Ishikawa (cell line): ENCODE measurements around the gene TLE1.

Source experiments
- CEBPB ChIP-seq: IDR thresholded peaks from 2 replicates; pipeline ENCODE4 v1.6.1; 2012
- CREB1 ChIP-seq: IDR thresholded peaks from 2 replicates; pipeline ENCODE4 v1.6.1; 2012; ENCODE audit warnings: low read depth
- EP300 ChIP-seq: IDR thresholded peaks from 2 replicates; pipeline ENCODE4 v1.6.1; 2012; ENCODE audit warnings: borderline replicate concordance
- FOXM1 ChIP-seq: IDR thresholded peaks from 2 replicates; pipeline ENCODE4 v1.6.1; 2012; ENCODE audit warnings: low read depth, borderline replicate concordance
- NFIC ChIP-seq: IDR thresholded peaks from 2 replicates; pipeline ENCODE4 v1.6.1; 2012
- RAD21 ChIP-seq: IDR thresholded peaks from 2 replicates; pipeline ENCODE4 v1.6.1; 2012; ENCODE audit warnings: low read depth
- TAF1 ChIP-seq: IDR thresholded peaks from 2 replicates; pipeline ENCODE4 v1.6.1; 2012; ENCODE audit warnings: low read depth, mild to moderate bottlenecking
- TCF12 ChIP-seq: IDR thresholded peaks from 2 replicates; pipeline ENCODE4 v1.6.1; 2012; ENCODE audit warnings: low read depth
- TEAD4 ChIP-seq: IDR thresholded peaks from 2 replicates; pipeline ENCODE4 v1.6.1; 2012
- YY1 ChIP-seq: IDR thresholded peaks from 2 replicates; pipeline ENCODE4 v1.6.1; 2012; ENCODE audit warnings: low read depth
- ZBTB7A ChIP-seq: IDR thresholded peaks from 2 replicates; pipeline ENCODE4 v1.6.1; 2012; ENCODE audit warnings: low read depth
- TF ChIP-seq, protein P1 (sequence below): IDR thresholded peaks from 2 replicates; pipeline ENCODE4 v1.6.1; 2012; ENCODE audit warnings: low read depth, mild to moderate bottlenecking
- TF ChIP-seq, protein P2 (sequence below): IDR thresholded peaks from 2 replicates; pipeline ENCODE4 v1.6.1; 2012
- TF ChIP-seq, protein P3 (sequence below): IDR thresholded peaks from 2 replicates; pipeline ENCODE4 v1.6.1; 2012

DNA sequence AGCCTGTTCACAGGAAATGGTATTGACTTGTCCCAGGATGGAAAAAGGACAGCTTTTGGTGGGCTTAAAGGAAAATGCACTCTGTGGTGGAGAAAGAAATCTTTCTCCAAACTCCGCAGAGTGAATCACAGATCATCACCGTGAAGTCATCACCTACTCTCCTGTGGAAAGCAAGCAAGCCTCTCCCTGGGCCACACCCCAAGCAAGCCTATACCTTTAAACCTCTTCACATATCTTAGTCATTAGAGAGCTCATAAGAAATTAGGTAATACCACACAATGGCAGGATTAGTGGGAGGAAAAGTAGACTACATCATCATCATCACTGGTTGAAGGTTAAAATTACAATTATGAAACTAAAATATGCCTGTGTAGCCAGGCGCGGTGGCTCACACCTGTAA is 23.2 kb downstream of the TLE1 start:
- TF ChIP-seq YY1 (no peak), RAD21 (no peak), TCF12 (no peak), ZBTB7A (no peak), EP300 (no peak), TAF1 (no peak), TEAD4 (no peak), CEBPB (no peak), FOXM1 (no peak), NFIC (no peak), CREB1 (no peak)
- TF ChIP-seq, protein P1, sequence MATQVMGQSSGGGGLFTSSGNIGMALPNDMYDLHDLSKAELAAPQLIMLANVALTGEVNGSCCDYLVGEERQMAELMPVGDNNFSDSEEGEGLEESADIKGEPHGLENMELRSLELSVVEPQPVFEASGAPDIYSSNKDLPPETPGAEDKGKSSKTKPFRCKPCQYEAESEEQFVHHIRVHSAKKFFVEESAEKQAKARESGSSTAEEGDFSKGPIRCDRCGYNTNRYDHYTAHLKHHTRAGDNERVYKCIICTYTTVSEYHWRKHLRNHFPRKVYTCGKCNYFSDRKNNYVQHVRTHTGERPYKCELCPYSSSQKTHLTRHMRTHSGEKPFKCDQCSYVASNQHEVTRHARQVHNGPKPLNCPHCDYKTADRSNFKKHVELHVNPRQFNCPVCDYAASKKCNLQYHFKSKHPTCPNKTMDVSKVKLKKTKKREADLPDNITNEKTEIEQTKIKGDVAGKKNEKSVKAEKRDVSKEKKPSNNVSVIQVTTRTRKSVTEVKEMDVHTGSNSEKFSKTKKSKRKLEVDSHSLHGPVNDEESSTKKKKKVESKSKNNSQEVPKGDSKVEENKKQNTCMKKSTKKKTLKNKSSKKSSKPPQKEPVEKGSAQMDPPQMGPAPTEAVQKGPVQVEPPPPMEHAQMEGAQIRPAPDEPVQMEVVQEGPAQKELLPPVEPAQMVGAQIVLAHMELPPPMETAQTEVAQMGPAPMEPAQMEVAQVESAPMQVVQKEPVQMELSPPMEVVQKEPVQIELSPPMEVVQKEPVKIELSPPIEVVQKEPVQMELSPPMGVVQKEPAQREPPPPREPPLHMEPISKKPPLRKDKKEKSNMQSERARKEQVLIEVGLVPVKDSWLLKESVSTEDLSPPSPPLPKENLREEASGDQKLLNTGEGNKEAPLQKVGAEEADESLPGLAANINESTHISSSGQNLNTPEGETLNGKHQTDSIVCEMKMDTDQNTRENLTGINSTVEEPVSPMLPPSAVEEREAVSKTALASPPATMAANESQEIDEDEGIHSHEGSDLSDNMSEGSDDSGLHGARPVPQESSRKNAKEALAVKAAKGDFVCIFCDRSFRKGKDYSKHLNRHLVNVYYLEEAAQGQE: no peak
- TF ChIP-seq, protein P2, sequence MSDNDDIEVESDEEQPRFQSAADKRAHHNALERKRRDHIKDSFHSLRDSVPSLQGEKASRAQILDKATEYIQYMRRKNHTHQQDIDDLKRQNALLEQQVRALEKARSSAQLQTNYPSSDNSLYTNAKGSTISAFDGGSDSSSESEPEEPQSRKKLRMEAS: no peak
- TF ChIP-seq, protein P3, sequence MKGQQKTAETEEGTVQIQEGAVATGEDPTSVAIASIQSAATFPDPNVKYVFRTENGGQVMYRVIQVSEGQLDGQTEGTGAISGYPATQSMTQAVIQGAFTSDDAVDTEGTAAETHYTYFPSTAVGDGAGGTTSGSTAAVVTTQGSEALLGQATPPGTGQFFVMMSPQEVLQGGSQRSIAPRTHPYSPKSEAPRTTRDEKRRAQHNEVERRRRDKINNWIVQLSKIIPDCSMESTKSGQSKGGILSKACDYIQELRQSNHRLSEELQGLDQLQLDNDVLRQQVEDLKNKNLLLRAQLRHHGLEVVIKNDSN: no peak
